ENCODE measurements around the gene ZNF358.

The ZNF358 gene

DNA sequence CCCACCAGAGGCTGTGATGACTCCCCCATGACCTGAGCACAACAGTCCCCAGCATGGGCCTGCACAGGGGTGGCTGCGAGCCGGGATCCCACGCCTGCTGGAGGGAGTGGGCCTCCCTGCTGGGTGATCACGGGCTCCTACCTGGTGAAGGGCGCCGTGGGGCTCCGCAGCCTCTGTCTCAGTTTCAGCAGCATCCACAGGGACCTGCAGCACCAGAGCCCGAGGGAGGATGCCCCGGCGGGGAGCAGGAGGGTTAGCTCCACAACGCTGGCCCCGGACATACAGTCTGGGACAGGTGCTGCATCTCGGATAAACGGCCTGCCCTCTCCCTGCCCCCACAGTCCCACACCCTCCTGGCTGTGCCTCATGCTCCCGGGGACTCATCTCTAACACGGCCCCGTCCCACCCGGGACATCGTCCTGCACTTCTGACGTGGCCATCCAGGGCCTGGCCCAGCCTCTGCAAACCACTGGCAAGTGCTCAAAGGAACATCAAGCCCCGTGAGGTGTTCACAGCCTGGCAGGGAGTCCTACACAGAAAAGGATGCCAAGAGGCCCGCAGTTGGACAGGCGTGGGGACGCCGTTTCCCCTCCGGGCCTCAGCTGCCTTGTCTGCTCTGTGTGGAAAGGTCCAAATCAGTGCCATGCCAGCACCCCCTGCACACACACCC, 37.6 kb upstream of the ZNF358 start:
- Histone ChIP-seq H3K4me3 (ENCODE audit: low read depth in 1 of 2, low read length in 2 of 2) (no peak overlapping the region), H3K27me3 (ENCODE audit: low read depth, low read length) (no peaks in the 10 kb centered on the region), H3K9me3 (ENCODE audit: control insufficient read depth in 1 of 2, low read length in 2 of 2) (no peaks in the 10 kb centered on the region), H3K4me1 (ENCODE audit: control insufficient read depth in 1 of 2, insufficient read depth in 2 of 2, low read length in 2 of 2) (peaks cover 0 to 9% of the 10 kb centered on the region in 2 donors), H3K36me3 (ENCODE audit: control insufficient read depth in 1 of 2, insufficient read depth in 2 of 2, low read length in 2 of 2) (no peaks in the 10 kb centered on the region), H3K27ac (ENCODE audit: low read length) (no peak overlapping the region)

DNA sequence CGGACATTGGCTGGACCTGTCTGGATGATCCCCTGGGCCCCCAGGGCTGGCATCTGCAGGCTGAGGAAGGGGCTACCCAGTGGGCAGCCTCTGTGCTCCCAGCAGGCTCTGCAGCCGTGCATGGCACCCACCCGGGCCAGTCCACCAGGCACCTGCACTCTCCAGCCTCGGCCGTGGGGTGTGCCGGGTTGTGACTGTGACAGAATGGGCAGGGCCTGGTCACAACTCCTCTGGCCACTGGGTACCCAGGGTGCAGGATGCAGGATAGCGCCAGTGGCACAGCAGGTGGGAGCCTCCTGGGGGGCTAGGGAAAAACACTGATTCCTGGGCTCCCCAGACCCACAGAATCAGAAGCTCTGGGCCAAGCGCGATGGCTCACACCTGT, 37.1 kb upstream of the ZNF358 start:
- H3K27me3 ChIP-seq (ENCODE audit: low read depth, low read length), result no peaks in the 10 kb centered on the region
- peaks cover 0 to 9% of the 10 kb centered on the region in 2 donors for H3K4me1 ChIP-seq (ENCODE audit: control insufficient read depth in 1 of 2, insufficient read depth in 2 of 2, low read length in 2 of 2)
- no peak overlapping the region for H3K4me3 ChIP-seq (ENCODE audit: low read depth in 1 of 2, low read length in 2 of 2)
- H3K36me3 ChIP-seq (ENCODE audit: control insufficient read depth in 1 of 2, insufficient read depth in 2 of 2, low read length in 2 of 2), result no peaks in the 10 kb centered on the region
- H3K9me3 ChIP-seq (ENCODE audit: control insufficient read depth in 1 of 2, low read length in 2 of 2), result no peaks in the 10 kb centered on the region
- no peak overlapping the region for H3K27ac ChIP-seq (ENCODE audit: low read length)

DNA sequence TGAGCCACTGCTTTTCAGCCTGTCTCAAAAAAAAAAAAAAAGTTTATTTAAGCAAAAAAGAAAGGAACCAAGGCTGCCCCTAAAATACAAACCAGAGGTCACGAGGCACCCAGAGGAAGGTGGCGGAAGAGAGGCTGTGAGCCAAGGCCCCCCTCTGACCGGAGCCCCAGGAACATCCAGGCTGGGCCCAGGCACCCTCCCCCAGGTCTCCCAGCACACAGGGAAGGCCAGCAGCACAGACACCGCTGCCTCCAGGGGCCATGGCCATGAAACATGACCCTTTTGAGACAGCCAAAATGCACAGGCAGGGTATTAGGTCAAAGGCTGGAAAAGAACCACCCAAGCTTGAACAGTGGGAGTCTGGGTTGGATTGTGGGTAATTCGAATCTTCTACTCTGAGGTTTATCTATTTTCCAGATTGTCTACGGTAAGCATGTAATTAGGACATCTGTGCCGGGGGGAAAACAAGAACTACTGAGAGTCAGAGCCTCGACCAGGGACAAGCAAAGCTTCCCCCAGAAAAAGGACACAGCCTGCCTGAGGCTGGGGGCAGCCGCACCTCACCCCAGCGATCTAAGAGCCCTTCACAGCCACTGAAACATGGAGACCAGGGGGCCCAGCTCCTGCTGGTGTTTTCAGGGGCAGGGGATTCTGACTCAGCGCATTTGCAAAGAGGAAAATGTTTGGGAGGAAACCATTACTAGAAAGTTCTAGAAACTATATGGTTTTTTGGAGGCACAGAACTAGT, 35.5 kb upstream of the ZNF358 start:
- H3K27ac ChIP-seq (ENCODE audit: low read length), result peak overlapping the region; percentile 56
- H3K27me3 ChIP-seq (ENCODE audit: low read depth, low read length), result no peaks in the 10 kb centered on the region
- peaks cover 0 to 9% of the 10 kb centered on the region in 2 donors for H3K4me1 ChIP-seq (ENCODE audit: control insufficient read depth in 1 of 2, insufficient read depth in 2 of 2, low read length in 2 of 2)
- no peak overlapping the region for H3K4me3 ChIP-seq (ENCODE audit: low read depth in 1 of 2, low read length in 2 of 2)
- H3K9me3 ChIP-seq (ENCODE audit: control insufficient read depth in 1 of 2, low read length in 2 of 2), result no peaks in the 10 kb centered on the region
- H3K36me3 ChIP-seq (ENCODE audit: control insufficient read depth in 1 of 2, insufficient read depth in 2 of 2, low read length in 2 of 2), result no peaks in the 10 kb centered on the region

GRCh38 chr19:7480970-7481255, 35.0 kb upstream of the ZNF358 start:
- Histone ChIP-seq H3K27ac (ENCODE audit: low read length) (no peak overlapping the region), H3K9me3 (ENCODE audit: control insufficient read depth in 1 of 2, low read length in 2 of 2) (no peaks in the 10 kb centered on the region), H3K27me3 (ENCODE audit: low read depth, low read length) (no peaks in the 10 kb centered on the region), H3K4me1 (ENCODE audit: control insufficient read depth in 1 of 2, insufficient read depth in 2 of 2, low read length in 2 of 2) (peaks cover 0 to 9% of the 10 kb centered on the region in 2 donors), H3K4me3 (ENCODE audit: low read depth in 1 of 2, low read length in 2 of 2) (no peak overlapping the region), H3K36me3 (ENCODE audit: control insufficient read depth in 1 of 2, insufficient read depth in 2 of 2, low read length in 2 of 2) (no peaks in the 10 kb centered on the region)

DNA sequence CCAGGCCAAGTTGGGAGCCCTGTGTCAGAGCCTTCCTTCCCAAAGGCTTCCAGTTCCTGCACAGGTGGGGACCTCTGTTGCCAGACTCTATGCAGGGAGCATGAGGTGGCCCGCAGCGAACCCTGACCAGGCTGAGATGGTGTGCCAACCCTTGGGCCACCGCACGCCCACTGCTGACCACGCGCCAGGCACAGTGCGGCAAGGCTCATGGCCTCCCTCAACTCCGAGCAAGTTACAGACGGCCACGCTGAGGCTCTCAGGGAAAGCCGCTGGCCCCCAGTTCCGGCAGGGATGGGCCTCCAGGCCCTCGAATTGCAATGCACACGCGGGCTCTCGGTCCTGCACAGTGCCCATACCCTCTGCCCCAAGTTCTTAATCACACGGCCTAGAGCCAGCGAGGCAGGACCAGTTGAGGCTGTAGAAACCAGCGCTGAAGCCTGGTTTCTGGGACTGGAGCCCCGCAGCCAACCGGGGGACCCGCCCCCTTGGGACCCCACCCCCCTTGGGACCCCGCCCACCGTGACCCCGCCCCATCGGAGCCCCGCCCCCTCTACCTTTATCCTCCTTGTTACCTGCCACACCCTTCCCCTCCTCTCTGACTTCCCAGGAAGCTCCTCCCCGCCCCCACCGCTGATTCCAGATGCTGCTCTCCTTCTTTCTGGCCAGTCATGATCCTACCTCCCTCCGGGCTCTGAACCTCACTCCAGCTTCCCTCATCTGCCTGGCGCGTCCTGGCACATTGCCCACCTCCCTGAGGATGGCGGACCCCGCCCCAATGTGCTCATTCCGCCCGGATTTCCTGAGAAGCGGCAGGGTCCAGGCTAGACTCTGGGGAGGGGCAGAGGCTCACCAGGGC, 33.1 kb upstream of the ZNF358 start:
- Histone ChIP-seq H3K4me1 (ENCODE audit: control insufficient read depth in 1 of 2, insufficient read depth in 2 of 2, low read length in 2 of 2) (peaks cover 0 to 9% of the 10 kb centered on the region in 2 donors), H3K4me3 (ENCODE audit: low read depth in 1 of 2, low read length in 2 of 2) (no peak overlapping the region), H3K27me3 (ENCODE audit: low read depth, low read length) (no peaks in the 10 kb centered on the region), H3K9me3 (ENCODE audit: control insufficient read depth in 1 of 2, low read length in 2 of 2) (no peaks in the 10 kb centered on the region), H3K27ac (ENCODE audit: low read length) (no peak overlapping the region), H3K36me3 (ENCODE audit: control insufficient read depth in 1 of 2, insufficient read depth in 2 of 2, low read length in 2 of 2) (no peaks in the 10 kb centered on the region)

GRCh38 chr19:7483720-7484201, 32.1 kb upstream of the ZNF358 start:
- H3K4me1 ChIP-seq (ENCODE audit: control insufficient read depth in 1 of 2, insufficient read depth in 2 of 2, low read length in 2 of 2), result peaks cover 0 to 5% of the 10 kb centered on the region in 2 donors
- H3K27me3 ChIP-seq (ENCODE audit: low read depth, low read length), result no peaks in the 10 kb centered on the region
- no peaks in the 10 kb centered on the region for H3K9me3 ChIP-seq (ENCODE audit: control insufficient read depth in 1 of 2, low read length in 2 of 2)
- H3K4me3 ChIP-seq (ENCODE audit: low read depth in 1 of 2, low read length in 2 of 2), result no peak overlapping the region
- no peaks in the 10 kb centered on the region for H3K36me3 ChIP-seq (ENCODE audit: control insufficient read depth in 1 of 2, insufficient read depth in 2 of 2, low read length in 2 of 2)
- no peak overlapping the region for H3K27ac ChIP-seq (ENCODE audit: low read length)

- Histone ChIP-seq H3K27ac (ENCODE audit: low read length) (no peak overlapping the region), H3K4me1 (ENCODE audit: control insufficient read depth in 1 of 2, insufficient read depth in 2 of 2, low read length in 2 of 2) (peaks cover 0 to 9% of the 10 kb centered on the region in 2 donors), H3K9me3 (ENCODE audit: control insufficient read depth in 1 of 2, low read length in 2 of 2) (no peaks in the 10 kb centered on the region), H3K27me3 (ENCODE audit: low read depth, low read length) (no peaks in the 10 kb centered on the region), H3K36me3 (ENCODE audit: control insufficient read depth in 1 of 2, insufficient read depth in 2 of 2, low read length in 2 of 2) (no peaks in the 10 kb centered on the region), H3K4me3 (ENCODE audit: low read depth in 1 of 2, low read length in 2 of 2) (no peak overlapping the region)
Observed at GRCh38 chr19:7486923-7487322, 29.0 kb upstream of the ZNF358 start.

DNA sequence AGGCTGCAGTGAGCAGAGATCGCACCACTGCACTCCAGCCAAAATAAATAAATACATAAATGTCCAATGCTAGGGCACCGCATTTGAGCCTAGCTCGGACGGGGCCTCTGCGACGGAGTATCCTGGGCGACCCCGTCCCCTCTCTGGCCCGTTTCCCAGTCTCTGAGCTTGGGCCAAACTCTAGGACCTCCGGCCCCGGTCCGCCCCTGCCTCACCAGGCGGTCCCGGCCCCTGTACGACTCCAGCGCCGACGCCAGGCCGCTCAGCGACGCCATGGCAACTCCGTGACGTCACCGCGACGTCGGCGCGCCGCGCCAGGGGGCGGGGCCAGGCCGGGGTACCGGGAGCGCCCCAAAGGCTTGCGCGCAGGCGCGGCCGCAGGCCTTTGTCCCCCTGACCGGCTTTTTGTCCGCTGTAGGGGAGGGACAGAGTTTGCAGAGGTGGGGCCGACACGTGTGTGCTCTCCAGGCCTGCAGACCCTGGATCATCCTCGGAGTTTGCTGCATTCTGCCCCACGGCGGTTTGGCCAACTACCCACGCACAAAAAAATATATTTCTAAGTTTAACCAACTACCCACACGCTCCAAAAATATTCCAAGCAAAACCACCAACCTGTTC, 27.1 kb upstream of the ZNF358 start, which contains the start of gene PEX11G:
Gene PEX11G, minus strand, starts transcription at position 300 of the 618 bp plus-strand sequence. Its CDS starts 25 bp downstream, at position 275.
- Histone ChIP-seq H3K4me1 (ENCODE audit: control insufficient read depth in 1 of 2, insufficient read depth in 2 of 2, low read length in 2 of 2) (peaks cover 0 to 6% of the 10 kb centered on the region in 2 donors), H3K27ac (ENCODE audit: low read length) (peak within 1 kb of the TSS; percentile 62), H3K4me3 (ENCODE audit: low read depth in 1 of 2, low read length in 2 of 2) (peak within 1 kb of the TSS; percentile 63 to 65), H3K27me3 (ENCODE audit: low read depth, low read length) (no peaks in the 10 kb centered on the region), H3K36me3 (ENCODE audit: control insufficient read depth in 1 of 2, insufficient read depth in 2 of 2, low read length in 2 of 2) (no peaks in the 10 kb centered on the region), H3K9me3 (ENCODE audit: control insufficient read depth in 1 of 2, low read length in 2 of 2) (no peaks in the 10 kb centered on the region)

DNA sequence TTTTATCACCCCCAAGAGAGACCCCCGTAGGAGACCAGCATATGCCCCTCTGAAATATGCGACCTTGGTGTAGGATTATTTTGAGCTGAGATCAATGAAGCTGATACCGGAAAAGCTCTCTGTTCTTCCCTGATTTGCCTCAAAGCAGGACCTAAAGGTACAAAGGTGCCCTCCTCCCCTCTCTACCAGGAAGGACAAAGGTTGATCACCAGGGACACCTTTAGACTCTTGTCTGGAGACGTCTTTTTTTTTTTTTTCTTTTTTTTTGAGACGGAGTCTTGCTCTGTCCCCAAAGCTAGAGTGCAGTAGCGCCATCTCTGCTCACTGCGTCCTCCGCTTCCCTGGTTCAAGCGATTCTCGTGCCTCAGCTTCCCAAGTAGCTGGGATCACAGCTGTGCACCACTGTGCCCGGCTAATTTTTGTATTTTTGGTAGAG, 26.3 kb upstream of the ZNF358 start:
- peak overlapping the region in 1 of 2 donors; percentile 65 for H3K4me3 ChIP-seq (ENCODE audit: low read depth in 1 of 2, low read length in 2 of 2)
- peak overlapping the region; percentile 62 for H3K27ac ChIP-seq (ENCODE audit: low read length)
- no peaks in the 10 kb centered on the region for H3K36me3 ChIP-seq (ENCODE audit: control insufficient read depth in 1 of 2, insufficient read depth in 2 of 2, low read length in 2 of 2)
- H3K4me1 ChIP-seq (ENCODE audit: control insufficient read depth in 1 of 2, insufficient read depth in 2 of 2, low read length in 2 of 2), result peaks cover 0 to 6% of the 10 kb centered on the region in 2 donors
- H3K9me3 ChIP-seq (ENCODE audit: control insufficient read depth in 1 of 2, low read length in 2 of 2), result no peaks in the 10 kb centered on the region
- H3K27me3 ChIP-seq (ENCODE audit: low read depth, low read length), result no peaks in the 10 kb centered on the region

DNA sequence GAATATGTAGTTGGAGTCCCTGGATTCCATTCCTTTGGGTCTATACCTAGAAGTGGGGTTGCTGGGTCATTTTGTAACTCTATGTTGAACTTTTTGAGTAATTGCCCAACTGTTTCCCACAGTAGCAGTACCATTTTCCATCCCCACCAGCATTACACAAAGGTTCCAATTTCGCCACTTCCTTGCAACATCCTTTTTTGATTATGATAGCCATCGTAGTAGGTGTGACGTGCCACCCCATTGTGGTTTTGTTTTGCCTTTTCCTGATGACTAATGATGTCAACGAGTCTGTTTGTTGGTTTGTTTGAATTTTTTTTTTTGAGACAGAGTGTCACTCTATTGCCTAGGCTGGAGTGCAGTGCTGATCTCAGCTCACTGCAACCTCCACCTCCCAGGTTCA, 23.8 kb upstream of the ZNF358 start:
- no peaks in the 10 kb centered on the region for H3K36me3 ChIP-seq (ENCODE audit: control insufficient read depth in 1 of 2, insufficient read depth in 2 of 2, low read length in 2 of 2)
- H3K27ac ChIP-seq (ENCODE audit: low read length), result no peak overlapping the region
- H3K9me3 ChIP-seq (ENCODE audit: control insufficient read depth in 1 of 2, low read length in 2 of 2), result no peaks in the 10 kb centered on the region
- H3K4me3 ChIP-seq (ENCODE audit: low read depth in 1 of 2, low read length in 2 of 2), result no peak overlapping the region
- H3K4me1 ChIP-seq (ENCODE audit: control insufficient read depth in 1 of 2, insufficient read depth in 2 of 2, low read length in 2 of 2), result peaks cover 0 to 6% of the 10 kb centered on the region in 2 donors
- H3K27me3 ChIP-seq (ENCODE audit: low read depth, low read length), result no peaks in the 10 kb centered on the region

GRCh38 chr19:7492558-7492957, 23.3 kb upstream of the ZNF358 start:
- Histone ChIP-seq H3K9me3 (ENCODE audit: control insufficient read depth in 1 of 2, low read length in 2 of 2) (no peaks in the 10 kb centered on the region), H3K27me3 (ENCODE audit: low read depth, low read length) (no peaks in the 10 kb centered on the region), H3K4me1 (ENCODE audit: control insufficient read depth in 1 of 2, insufficient read depth in 2 of 2, low read length in 2 of 2) (peaks cover 0 to 6% of the 10 kb centered on the region in 2 donors), H3K36me3 (ENCODE audit: control insufficient read depth in 1 of 2, insufficient read depth in 2 of 2, low read length in 2 of 2) (no peaks in the 10 kb centered on the region), H3K27ac (ENCODE audit: low read length) (no peak overlapping the region), H3K4me3 (ENCODE audit: low read depth in 1 of 2, low read length in 2 of 2) (no peak overlapping the region)

Data from muscle layer of duodenum (tissue), 2 donors.